ENCODE data around the gene FRMD4A.

The FRMD4A gene

GRCh38 chr10:13736506-13736905 is 594.2 kb downstream of the FRMD4A start:
- no peaks in the 10 kb centered on the region for H3K36me3 ChIP-seq (replicated peaks; ENCODE audit: insufficient read depth, low read length)
- no peak overlapping the region for H3K4me2 ChIP-seq (ENCODE audit: low read depth, low read length)
- H4K20me1 ChIP-seq (ENCODE audit: insufficient read depth, low read length): no peaks in the 10 kb centered on the region
- H3K4me1 ChIP-seq (ENCODE audit: low read length): no peaks in the 10 kb centered on the region
- H3K9me2 ChIP-seq (replicated peaks; ENCODE audit: insufficient read depth, low read length): no peaks in the 10 kb centered on the region
- H3K4me3 ChIP-seq (ENCODE audit: low read length): no peak overlapping the region
- H3K79me2 ChIP-seq (ENCODE audit: low read length): no peaks in the 10 kb centered on the region
- H3K27ac ChIP-seq (ENCODE audit: low read length): no peak overlapping the region
- no peaks in the 10 kb centered on the region for H3K9me3 ChIP-seq (replicated peaks; ENCODE audit: insufficient read depth, low read length)
- H3K27me3 ChIP-seq (replicated peaks; ENCODE audit: insufficient read depth, low read length): no peaks in the 10 kb centered on the region
- TF ChIP-seq CTCF (IDR thresholded peaks at IDR 0.05; ENCODE audit: low read length) (no peak), EZH2phosphoT487 (IDR thresholded peaks at IDR 0.05; ENCODE audit: low read length) (no peak), EZH2 (optimal IDR thresholded peaks at IDR 0.05; ENCODE audit: low read depth, low read length) (no peak)
- no peak overlapping the region for H3K9ac ChIP-seq (ENCODE audit: low read length)
- no peak for DNase-seq
- H3F3A ChIP-seq (ENCODE audit: insufficient read depth, low read length): no peaks in the 10 kb centered on the region
- H2AFZ ChIP-seq (ENCODE audit: low read length): no peak overlapping the region

- Histone ChIP-seq H3K9ac (ENCODE audit: low read length) (no peak overlapping the region), H4K20me1 (ENCODE audit: insufficient read depth, low read length) (no peaks in the 10 kb centered on the region), H3K9me3 (replicated peaks; ENCODE audit: insufficient read depth, low read length) (no peaks in the 10 kb centered on the region), H3K9me2 (replicated peaks; ENCODE audit: insufficient read depth, low read length) (no peaks in the 10 kb centered on the region), H3K4me3 (ENCODE audit: low read length) (no peak overlapping the region), H3K27ac (ENCODE audit: low read length) (no peak overlapping the region), H3K79me2 (ENCODE audit: low read length) (no peaks in the 10 kb centered on the region), H3K4me1 (ENCODE audit: low read length) (no peaks in the 10 kb centered on the region), H3F3A (ENCODE audit: insufficient read depth, low read length) (no peaks in the 10 kb centered on the region), H3K27me3 (replicated peaks; ENCODE audit: insufficient read depth, low read length) (no peaks in the 10 kb centered on the region), H2AFZ (ENCODE audit: low read length) (no peak overlapping the region), H3K36me3 (replicated peaks; ENCODE audit: insufficient read depth, low read length) (no peaks in the 10 kb centered on the region), H3K4me2 (ENCODE audit: low read depth, low read length) (no peak overlapping the region)
- DNase-seq: no peak
- no peak for TF ChIP-seq CTCF (IDR thresholded peaks at IDR 0.05; ENCODE audit: low read length)
- TF ChIP-seq EZH2 (optimal IDR thresholded peaks at IDR 0.05; ENCODE audit: low read depth, low read length): no peak
- no peak for TF ChIP-seq EZH2phosphoT487 (IDR thresholded peaks at IDR 0.05; ENCODE audit: low read length)
Observed at GRCh38 chr10:13734151-13734550, 596.6 kb downstream of the FRMD4A start.

GRCh38 chr10:13733071-13733470 is 597.7 kb downstream of the FRMD4A start:
- Histone ChIP-seq H3K79me2 (ENCODE audit: low read length) (no peaks in the 10 kb centered on the region), H3K4me2 (ENCODE audit: low read depth, low read length) (no peak overlapping the region), H3F3A (ENCODE audit: insufficient read depth, low read length) (no peaks in the 10 kb centered on the region), H4K20me1 (ENCODE audit: insufficient read depth, low read length) (no peaks in the 10 kb centered on the region), H3K27me3 (replicated peaks; ENCODE audit: insufficient read depth, low read length) (no peaks in the 10 kb centered on the region), H3K36me3 (replicated peaks; ENCODE audit: insufficient read depth, low read length) (no peaks in the 10 kb centered on the region), H3K9me2 (replicated peaks; ENCODE audit: insufficient read depth, low read length) (no peaks in the 10 kb centered on the region), H3K4me3 (ENCODE audit: low read length) (no peak overlapping the region), H3K9me3 (replicated peaks; ENCODE audit: insufficient read depth, low read length) (no peaks in the 10 kb centered on the region), H2AFZ (ENCODE audit: low read length) (no peak overlapping the region), H3K4me1 (ENCODE audit: low read length) (no peaks in the 10 kb centered on the region), H3K27ac (ENCODE audit: low read length) (no peak overlapping the region), H3K9ac (ENCODE audit: low read length) (no peak overlapping the region)
- TF ChIP-seq CTCF (IDR thresholded peaks at IDR 0.05; ENCODE audit: low read length): no peak
- no peak for TF ChIP-seq EZH2phosphoT487 (IDR thresholded peaks at IDR 0.05; ENCODE audit: low read length)
- no peak for TF ChIP-seq EZH2 (optimal IDR thresholded peaks at IDR 0.05; ENCODE audit: low read depth, low read length)
- no peak for DNase-seq

All from MM.1S (cell line).